Measurements from ENCODE around the gene MISP3. TPM values are rescaled to one million over a fixed set of nuclear protein-coding genes. Genes with fewer than 3 reads are reported as not detected.
A peak's percentile ranks its signal among the peaks of the same experiment; 100 is the strongest.

Gene MISP3
- total and polyA plus RNA-seq, 9 of the 15 experiments (the other 6 are each of a cell fraction or from before 2014, with no cell fraction given): 0.25 to 5.6 (median 1.6) TPM

- TF ChIP-seq HSF4 (CRISPR knock-in tag; IDR thresholded peaks at IDR 0.05; ENCODE audit: borderline replicate concordance): no peak
- TF ChIP-seq FOXO4 (CRISPR knock-in tag; IDR thresholded peaks at IDR 0.05): no peak
- TF ChIP-seq ZNF121 (CRISPR knock-in tag; conservative IDR thresholded peaks at IDR 0.05): no peak
- TF ChIP-seq PHF8 (IDR thresholded peaks at IDR 0.05; ENCODE audit: borderline replicate concordance, low read length): no peak
- no peak for TF ChIP-seq GABPB2 (CRISPR knock-in tag; conservative IDR thresholded peaks at IDR 0.05)
Observed at GRCh38 chr19:14116918-14117578, 44.5 kb downstream of the MISP3 start (continued).

GRCh38 chr19:14117668-14118164, 45.1 kb downstream of the MISP3 start, which contains the start of gene PRKACA:
PRKACA (minus strand) TSS chr19:14117762; CDS start chr19:14117547, 215 bp downstream.
- peak within 1 kb of the TSS; percentile 89 for H3K27ac ChIP-seq (ENCODE audit: extremely low read depth, low read depth, low read length)
- ChIA-PET CTCF (ENCODE audit: low intra/inter-chr PET ratio) (no interaction called here), POLR2A (interaction anchor here (0.5 to 1.0 kb wide), 5 partner anchors 18 to 293 kb away, joined by 3 to 9 read pairs (median 3); partner anchors contain the start of gene ASF1B)
- peaks cover 47 to 57% of the 10 kb centered on the region in 2 experiments; a peak in 4 of 5 replicates for H3K4me1 ChIP-seq (replicated peaks in 1 of 2; ENCODE audit: control insufficient read depth in 2 of 2, insufficient read depth in 2 of 2, low read length in 2 of 2)
- in situ Hi-C loops (cut with MboI): no loop called here
- peak within 1 kb of the TSS; percentile 95 for H3K4me2 ChIP-seq (ENCODE audit: insufficient read depth, low read length)
- H2AFZ ChIP-seq (ENCODE audit: low read depth, low read length): peak within 1 kb of the TSS; percentile 88
- under 1% methylated on average over 22 of the region's 67 CpGs for WGBS (ENCODE audit: insufficient coverage, low coverage, missing lambda C conversion rate)
- DNase-seq (ENCODE audit: extremely low read depth in 1 of 4, low spot score in 3 of 4) (peak; percentile 98 to 99 (median 98)), FAIRE-seq (peak; percentile 97), ATAC-seq (peak; percentile 97)
- no peaks in the 10 kb centered on the region for H4K20me1 ChIP-seq (replicated peaks; ENCODE audit: control insufficient read depth, insufficient read depth, low read length)
- peaks cover 4% of the 10 kb centered on the region for H3K9me1 ChIP-seq (ENCODE audit: control insufficient read depth, insufficient read depth, low read length)
- peaks cover 24% of the 10 kb centered on the region for H3K79me2 ChIP-seq (ENCODE audit: control insufficient read depth, insufficient read depth, low read length)
- no TSS peak for BruUV-seq (replicated peaks)
- intact Hi-C loops (cut with micrococcal nuclease): loop anchor here (1.0 kb wide), 1 partner anchor 19 kb away; the partner anchor contains the start of gene ASF1B
- H3K9ac ChIP-seq (ENCODE audit: insufficient read depth in 1 of 2, low read depth in 2 of 2, low read length in 2 of 2): peak within 1 kb of the TSS; percentile 84 to 92
- H3K9me3 ChIP-seq (replicated peaks; ENCODE audit: control insufficient read depth, insufficient read depth, low read depth, low read length): no peaks in the 10 kb centered on the region
- peaks cover 22% of the 10 kb centered on the region; the same call in 2 of the 3 replicates for H3K36me3 ChIP-seq (ENCODE audit: control insufficient read depth, insufficient read depth, low read length)
- peak within 1 kb of the TSS; percentile 90 for H3K4me3 ChIP-seq
- H3K27me3 ChIP-seq (ENCODE audit: control insufficient read depth in 2 of 2, insufficient read depth in 2 of 2, low read length in 2 of 2): no peaks in the 10 kb centered on the region
- TF ChIP-seq DIDO1 (tag; IDR thresholded peaks at IDR 0.05; ENCODE audit: low read depth) (no peak), PRDM10 (IDR thresholded peaks at IDR 0.05; ENCODE audit: partially characterized antibody) (peak; percentile 45), OTX1 (CRISPR knock-in tag; IDR thresholded peaks at IDR 0.05) (no peak), ATF1 (CRISPR knock-in tag; IDR thresholded peaks at IDR 0.05) (0 out of 2 replicates have a peak, but pooled peaks have one; percentile 23), ATF1 (tag; IDR thresholded peaks at IDR 0.05) (peak; percentile 93), ZNF12 (CRISPR knock-in tag; IDR thresholded peaks at IDR 0.05) (no peak)
- TF ChIP-seq, protein P1, sequence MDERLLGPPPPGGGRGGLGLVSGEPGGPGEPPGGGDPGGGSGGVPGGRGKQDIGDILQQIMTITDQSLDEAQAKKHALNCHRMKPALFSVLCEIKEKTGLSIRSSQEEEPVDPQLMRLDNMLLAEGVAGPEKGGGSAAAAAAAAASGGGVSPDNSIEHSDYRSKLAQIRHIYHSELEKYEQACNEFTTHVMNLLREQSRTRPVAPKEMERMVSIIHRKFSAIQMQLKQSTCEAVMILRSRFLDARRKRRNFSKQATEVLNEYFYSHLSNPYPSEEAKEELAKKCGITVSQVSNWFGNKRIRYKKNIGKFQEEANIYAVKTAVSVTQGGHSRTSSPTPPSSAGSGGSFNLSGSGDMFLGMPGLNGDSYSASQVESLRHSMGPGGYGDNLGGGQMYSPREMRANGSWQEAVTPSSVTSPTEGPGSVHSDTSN (CRISPR knock-in tag; IDR thresholded peaks at IDR 0.05; ENCODE audit: low read depth): peak; percentile 91
- TF ChIP-seq, protein P1 (tag; conservative IDR thresholded peaks at IDR 0.05; ENCODE audit: low read depth): peak; percentile 94
